NCI-H2081 (cell line): Measurements from ENCODE around the gene CNPY1.

Experiments used
- DNase-seq, 2 experiments: peaks; one replicate each; lab custom pipeline; 2025; lab: John Stamatoyannopoulos, UW

CNPY1 gene

GRCh38 chr7:155511702-155511996 lies 34.7 kb downstream of the CNPY1 start:
- DNase-seq = no peak

GRCh38 chr7:155510975-155511701 lies 35.2 kb downstream of the CNPY1 start:
- DNase-seq = no peak

DNA sequence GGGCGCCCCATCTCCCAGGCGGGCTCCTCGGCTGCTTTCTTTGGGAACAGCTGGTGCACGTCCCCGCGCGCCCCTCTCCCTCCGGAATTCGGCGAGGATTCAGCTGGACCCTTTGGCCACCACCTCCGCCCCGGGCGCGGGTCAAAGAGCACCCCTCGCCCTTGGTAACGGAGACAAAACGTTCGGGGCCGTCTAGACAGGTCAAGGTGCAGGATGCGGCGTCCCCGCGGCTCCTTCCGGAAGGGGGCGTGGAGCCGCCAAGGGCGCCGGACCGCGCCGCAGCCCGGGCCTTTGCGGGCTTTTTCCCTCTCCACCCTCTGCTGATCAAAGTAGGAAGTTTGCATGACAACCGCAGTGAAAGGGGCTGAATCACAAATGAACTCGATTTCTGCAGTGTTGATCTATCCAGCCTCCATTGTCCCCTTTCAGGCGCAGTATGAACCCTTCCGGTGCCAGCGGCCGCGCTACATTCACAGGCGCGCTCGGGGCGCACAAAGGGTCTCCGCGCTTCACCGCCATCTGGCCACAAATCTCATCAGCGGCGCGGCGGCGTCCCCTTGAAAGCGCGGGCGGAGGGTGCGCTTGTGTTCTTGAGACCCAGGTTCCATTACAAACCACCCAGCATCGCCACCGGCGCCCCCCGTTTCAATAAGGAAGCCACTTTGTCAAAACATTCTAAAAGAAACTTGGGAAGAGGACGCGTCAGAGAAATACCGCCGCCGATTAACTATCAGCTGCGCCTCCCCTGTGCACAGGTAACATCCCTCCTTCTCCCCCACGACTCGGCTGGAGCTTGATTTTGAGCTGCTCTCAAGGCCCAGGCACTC lies 36.4 kb downstream of the CNPY1 start:
- DNase-seq = no peak

DNA sequence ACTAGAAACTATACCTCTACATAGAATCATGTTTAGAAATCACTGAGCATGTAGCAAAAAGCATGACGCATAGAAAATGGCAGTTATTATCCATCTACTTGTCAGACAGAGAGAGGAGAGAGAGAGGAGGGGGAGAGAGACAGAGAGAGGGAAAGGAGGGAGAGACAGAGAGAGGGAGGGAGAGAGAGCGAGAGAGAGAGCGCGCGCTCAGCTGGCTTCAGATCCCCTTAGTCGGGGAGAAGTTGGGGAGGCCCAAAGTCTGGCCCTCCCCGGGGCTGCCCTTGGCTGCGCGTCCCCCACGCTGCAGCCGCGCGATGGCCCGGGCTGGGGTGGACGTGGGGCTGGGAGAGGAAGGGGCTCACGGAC lies 37.0 kb downstream of the CNPY1 start:
- DNase-seq = no peak

DNA sequence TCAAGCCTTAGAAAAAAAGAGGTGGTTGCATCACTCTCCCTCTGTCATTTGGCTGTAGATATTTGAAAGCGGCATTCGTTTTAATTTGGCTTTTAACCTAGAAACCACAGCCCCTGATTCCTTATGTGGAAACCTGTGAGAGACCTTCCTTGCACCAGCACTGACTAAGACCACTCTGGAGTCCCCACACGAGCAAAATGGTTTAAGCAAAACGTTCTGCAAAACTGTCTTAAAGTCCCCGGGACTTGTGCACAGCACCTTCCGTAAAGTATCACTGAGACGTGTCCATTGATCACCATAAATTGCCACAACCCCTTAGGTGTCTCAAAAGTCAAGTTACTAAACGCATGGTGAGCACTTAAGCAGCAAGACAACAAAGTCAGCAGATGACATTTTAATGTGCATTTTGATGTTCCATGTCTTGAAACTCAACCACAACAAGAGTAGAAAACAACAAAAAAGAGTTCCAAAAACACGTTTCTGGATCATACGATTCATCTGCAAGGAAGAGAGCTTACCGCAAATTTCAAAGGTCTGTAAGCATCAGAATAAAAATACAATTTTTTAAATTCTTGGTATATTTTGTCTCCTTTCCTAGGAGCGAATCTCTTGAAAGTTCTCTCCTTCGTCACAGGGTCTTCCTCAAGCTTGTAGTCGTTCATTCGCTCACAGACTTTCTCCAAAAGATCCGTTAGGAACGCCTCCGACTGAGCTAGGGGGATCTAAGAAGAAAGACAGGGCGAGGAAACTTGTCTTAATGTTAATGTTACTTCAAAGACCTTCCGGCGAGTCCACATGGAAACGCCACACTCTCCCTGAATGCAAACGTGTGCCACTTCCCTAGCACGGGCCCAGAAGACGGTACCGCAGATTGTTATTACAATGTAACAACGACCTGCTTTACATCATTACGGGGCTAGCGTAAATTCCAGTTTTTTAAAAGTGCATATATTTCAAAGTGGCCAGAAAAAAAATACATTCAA lies 37.7 kb downstream of the CNPY1 start:
- no peak for DNase-seq

- no peak for DNase-seq
These were observed 38.8 kb downstream of the CNPY1 start for GRCh38 chr7:155507576-155507975.

DNA sequence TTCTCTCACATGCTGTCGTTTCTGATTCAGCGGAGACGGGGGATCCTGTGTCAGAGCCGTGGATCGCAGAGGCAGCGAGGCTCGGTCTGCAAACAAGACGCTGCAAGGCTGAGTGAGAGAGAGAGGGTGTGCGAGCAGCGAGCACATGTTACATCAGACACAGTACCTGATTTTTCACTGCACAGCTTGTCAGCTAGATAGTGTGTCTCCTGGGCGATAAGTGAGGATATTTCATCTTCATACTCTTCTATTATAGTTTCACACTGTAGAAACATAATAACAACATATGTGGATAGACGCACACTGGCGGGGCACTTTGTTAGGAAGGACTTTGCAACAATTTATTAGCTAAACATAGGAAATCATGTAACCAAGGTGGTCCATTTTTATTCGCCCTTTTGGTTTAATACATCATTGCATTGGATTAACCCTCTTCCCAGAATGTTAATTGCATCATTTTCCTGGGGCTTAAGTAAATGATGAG lies 39.5 kb downstream of the CNPY1 start:
- DNase-seq = no peak

- DNase-seq = no peak
These were observed 41.0 kb downstream of the CNPY1 start for GRCh38 chr7:155505422-155505793.

DNA sequence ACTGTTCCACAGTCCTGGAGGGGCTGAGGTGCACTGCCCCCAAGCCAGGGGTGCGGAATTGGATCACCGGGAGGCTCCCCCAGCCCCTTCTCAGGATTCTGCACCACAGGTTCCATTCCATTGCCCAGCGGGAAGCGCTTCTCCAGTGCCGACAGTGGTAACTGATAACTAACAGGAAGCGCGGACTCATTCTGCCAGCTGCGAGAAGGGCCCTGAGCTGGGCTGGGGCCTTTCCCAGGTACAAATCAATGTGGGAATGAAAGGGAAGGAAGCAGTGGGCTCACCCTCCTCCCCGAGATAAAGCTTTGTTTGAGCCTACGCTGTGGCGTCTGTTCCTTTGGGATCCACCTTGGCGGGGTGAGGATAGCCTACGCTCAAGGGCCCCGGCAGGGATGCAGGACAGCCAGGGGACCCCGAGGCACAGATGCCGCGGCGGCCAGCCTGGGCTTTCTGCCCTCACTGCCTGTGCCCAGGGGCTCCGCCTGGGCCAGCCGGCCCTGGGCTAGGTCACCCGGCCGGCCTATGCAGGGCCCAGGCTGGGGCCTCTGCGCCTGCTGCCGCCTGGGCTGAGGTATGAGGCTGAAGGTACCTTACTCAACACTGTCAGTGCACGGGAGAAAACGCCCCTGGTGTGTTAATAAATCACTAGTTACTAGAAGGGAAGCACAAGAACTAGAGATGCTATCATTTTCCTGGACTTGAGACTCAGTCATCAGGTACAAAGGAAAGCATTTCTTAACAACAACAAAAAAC lies 49.0 kb downstream of the CNPY1 start:
- DNase-seq = no peak

GRCh38 chr7:155496267-155497005 lies 49.9 kb downstream of the CNPY1 start:
- DNase-seq = no peak

DNA sequence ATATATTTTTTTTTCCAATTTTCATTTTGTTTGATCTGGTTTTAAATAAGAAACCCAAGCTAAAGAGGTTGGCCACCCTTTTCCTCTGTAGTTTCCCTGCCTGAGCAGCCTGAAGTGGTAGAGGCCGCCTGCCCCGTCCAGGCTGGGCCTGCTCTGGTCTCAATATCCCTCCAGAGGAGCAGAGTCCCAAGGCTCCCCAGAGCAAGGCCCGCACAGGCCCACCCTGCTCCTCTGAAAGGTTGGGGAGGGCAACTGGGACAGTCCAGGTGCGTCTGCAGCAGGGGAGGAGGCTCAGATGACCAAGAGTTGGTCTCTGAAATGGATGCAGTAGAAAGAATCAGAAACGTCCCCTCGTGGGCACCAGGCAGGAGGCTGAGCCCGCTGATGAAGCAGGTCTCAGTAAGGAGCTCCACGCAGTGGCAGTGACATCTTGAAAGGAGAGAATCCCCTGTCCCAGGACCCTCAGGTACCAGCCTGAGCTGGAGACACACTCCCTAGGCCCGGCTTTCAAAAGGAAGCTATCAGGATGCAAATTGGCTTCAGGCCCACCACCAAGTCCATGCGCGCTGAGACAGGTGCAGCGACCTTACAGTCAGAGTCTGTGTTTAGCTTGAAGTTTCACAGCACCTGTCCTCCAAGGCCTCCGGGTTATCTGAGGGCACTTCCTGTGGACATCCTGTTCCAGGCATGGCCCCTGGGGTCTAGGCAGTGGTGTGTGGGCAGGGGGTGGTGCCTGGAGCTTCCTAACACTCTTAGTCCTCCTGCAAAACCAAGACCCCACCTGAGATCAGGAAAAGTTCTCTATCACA lies 50.7 kb downstream of the CNPY1 start:
- DNase-seq = no peak

DNA sequence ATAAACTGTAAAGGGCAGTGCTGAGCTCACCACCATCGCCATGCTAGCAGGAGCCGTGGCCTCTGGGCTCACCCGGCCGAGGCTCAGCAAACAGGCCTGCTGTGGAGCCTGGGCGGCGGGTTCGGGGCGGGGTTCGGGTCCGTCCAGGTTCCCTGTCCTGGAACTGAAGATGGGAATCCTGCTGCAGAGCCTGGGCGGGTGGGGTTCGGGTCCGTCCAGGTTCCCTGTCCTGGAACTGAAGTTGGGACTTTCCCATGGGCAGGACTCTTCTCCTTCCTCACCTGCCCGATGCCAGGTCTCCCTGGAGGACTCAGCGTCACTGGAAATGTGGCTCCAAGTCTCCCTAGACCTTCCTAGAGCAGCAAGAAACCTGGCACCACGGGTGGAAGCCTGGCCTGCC lies 51.8 kb downstream of the CNPY1 start:
- DNase-seq = no peak

DNA sequence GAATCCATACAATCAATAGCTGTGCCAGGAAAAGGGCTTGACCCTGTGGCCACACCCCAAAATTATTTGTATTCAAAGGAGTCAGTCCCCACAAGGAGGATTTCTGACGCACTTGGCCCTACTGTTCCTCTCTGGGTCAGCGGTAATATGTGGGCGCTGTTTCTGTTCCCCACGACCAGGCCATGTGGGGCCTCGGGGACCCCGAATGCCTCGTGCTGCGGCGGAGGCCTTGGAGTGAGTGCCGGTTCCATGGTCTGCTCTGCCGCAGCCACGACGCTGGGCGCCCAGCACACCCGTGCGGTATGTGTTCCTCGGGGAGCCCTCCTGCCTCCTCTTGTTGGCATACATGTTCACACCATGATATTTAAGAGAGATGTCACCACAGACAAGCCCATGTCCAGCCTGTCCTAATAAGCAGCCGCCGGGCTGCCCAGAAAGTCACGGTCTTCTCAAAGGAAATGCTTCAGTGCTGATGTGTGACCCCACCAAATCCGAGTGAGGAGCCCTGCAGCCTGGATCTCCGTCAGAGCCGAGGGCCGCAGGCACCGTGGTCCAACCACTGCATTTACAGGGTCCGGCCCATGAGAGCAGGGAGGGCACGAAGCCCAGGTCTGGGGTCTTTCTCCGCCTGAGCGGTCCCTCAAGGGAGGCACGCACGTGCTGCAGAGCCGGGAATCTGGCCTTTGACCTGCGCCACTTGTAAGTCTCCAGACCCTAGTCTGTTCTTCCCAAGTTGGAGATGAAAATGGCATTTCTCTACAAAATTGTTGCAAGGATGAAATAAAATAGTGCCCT lies 52.4 kb downstream of the CNPY1 start:
- DNase-seq = no peak

GRCh38 chr7:155491812-155492211 lies 54.5 kb downstream of the CNPY1 start:
- no peak for DNase-seq

GRCh38 chr7:155490697-155491628 lies 55.4 kb downstream of the CNPY1 start:
- DNase-seq = no peak

GRCh38 chr7:155489862-155490696 lies 56.3 kb downstream of the CNPY1 start:
- no peak for DNase-seq

DNA sequence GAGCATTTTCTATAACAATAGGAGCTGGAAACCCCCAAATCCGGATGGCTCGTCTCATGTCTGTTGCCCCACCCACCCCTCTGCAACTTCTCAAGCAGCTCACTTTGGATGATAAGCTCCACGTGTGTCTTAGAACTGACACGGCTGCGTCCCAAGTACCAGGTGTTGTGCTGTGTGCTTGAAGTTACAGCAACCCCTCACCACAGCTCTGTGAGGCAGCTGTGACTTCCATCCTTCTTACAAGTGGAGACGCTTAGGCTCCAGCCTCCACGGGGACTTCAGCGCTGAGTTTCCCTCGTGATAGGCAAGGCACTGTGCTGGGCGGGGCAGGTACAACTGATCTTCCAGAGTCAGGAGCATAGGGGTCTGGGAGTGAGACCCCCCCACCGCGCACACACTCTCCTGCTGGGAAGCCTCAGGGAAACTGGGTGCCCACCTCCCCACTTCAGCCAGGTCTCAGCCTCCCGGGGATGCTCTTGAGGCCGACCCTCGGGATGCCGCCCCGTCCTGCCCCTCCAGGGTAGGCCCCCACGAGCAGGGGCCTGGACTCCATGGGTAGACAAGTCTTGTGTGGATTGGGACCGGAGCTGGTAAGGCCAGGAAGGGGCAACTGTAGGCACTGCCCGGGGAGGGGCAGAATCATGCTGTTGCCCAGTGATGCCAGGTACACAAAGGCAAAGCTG lies 57.1 kb downstream of the CNPY1 start:
- no peak for DNase-seq
